VCaP (cell line): ENCODE results near the gene SLC25A21.

Experiments
- H3K27ac ChIP-seq: fragments of 450-650 bp; 2 replicates; pipeline ENCODE4 v1.5.1; 2017
- CTCF ChIP-seq: fragments of 450-650 bp; conservative IDR thresholded peaks from 2 replicates; pipeline ENCODE4 v1.5.1; 2017; ENCODE audit warnings: mild to moderate bottlenecking, moderate library complexity

SLC25A21 gene

GRCh38 chr14:36998686-36999085 is 173.7 kb downstream of the SLC25A21 start:
- no peak overlapping the region for H3K27ac ChIP-seq
- TF ChIP-seq CTCF, result no peak

GRCh38 chr14:36997843-36998242 is 174.6 kb downstream of the SLC25A21 start:
- TF ChIP-seq CTCF, result no peak
- no peak overlapping the region for H3K27ac ChIP-seq

- TF ChIP-seq CTCF, result no peak
These were observed 175.4 kb downstream of the SLC25A21 start for GRCh38 chr14:36996857-36997590.

GRCh38 chr14:36996133-36996856 is 176.1 kb downstream of the SLC25A21 start:
- TF ChIP-seq CTCF, result no peak
- no peak overlapping the region for H3K27ac ChIP-seq

More at GRCh38 chr14:36996857-36997590, 175.4 kb downstream of the SLC25A21 start:
- no peak overlapping the region for H3K27ac ChIP-seq

- no peak overlapping the region for H3K27ac ChIP-seq
- TF ChIP-seq CTCF, result no peak
These were observed 182.6 kb downstream of the SLC25A21 start for GRCh38 chr14:36989806-36990205.

- no peak overlapping the region for H3K27ac ChIP-seq
- no peak for TF ChIP-seq CTCF
These were observed 183.4 kb downstream of the SLC25A21 start for GRCh38 chr14:36988989-36989388.

- H3K27ac ChIP-seq, result no peak overlapping the region
- TF ChIP-seq CTCF, result no peak
These were observed 183.8 kb downstream of the SLC25A21 start for GRCh38 chr14:36988568-36988967.
